ENCODE data around the gene TGFBR3.
A peak's percentile ranks its signal among the peaks of the same experiment; 100 is the strongest.

TGFBR3 gene

GRCh38 chr1:91872000-91872399 lies 14.0 kb downstream of the TGFBR3 start (continued):
- TF ChIP-seq ZNF280C (tag by site-specific recombination; IDR thresholded peaks at IDR 0.05) (no peak), ZNF529 (tag by site-specific recombination; IDR thresholded peaks at IDR 0.05; ENCODE audit: insufficient replicate concordance) (no peak), SP7 (tag by site-specific recombination; IDR thresholded peaks at IDR 0.05) (peak; percentile 61; the same call in 1 of the 2 replicates), INSM2 (tag by site-specific recombination; IDR thresholded peaks at IDR 0.05) (peak; percentile 52; the same call in 1 of the 2 replicates), ZNF585B (tag by site-specific recombination; IDR thresholded peaks at IDR 0.05) (no peak), ZNF677 (tag by site-specific recombination; IDR thresholded peaks at IDR 0.05) (no peak), ZXDB (tag by site-specific recombination; IDR thresholded peaks at IDR 0.05) (peak; percentile 34; the same call in 1 of the 2 replicates), ZNF658 (tag by site-specific recombination; IDR thresholded peaks at IDR 0.05) (no peak), GLIS2 (tag by site-specific recombination; IDR thresholded peaks at IDR 0.05) (no peak), PRDM2 (tag by site-specific recombination; IDR thresholded peaks at IDR 0.05; ENCODE audit: borderline replicate concordance) (no peak), IKZF3 (tag by site-specific recombination; IDR thresholded peaks at IDR 0.05) (no peak; the same call in 1 of the 2 replicates), ZNF223 (tag by site-specific recombination; IDR thresholded peaks at IDR 0.05) (no peak), FEZF1 (tag by site-specific recombination; IDR thresholded peaks at IDR 0.05) (peak; percentile 12; the same call in 1 of the 2 replicates), WT1 (tag by site-specific recombination; IDR thresholded peaks at IDR 0.05) (peak; percentile 79)
- TF ChIP-seq, protein P1, sequence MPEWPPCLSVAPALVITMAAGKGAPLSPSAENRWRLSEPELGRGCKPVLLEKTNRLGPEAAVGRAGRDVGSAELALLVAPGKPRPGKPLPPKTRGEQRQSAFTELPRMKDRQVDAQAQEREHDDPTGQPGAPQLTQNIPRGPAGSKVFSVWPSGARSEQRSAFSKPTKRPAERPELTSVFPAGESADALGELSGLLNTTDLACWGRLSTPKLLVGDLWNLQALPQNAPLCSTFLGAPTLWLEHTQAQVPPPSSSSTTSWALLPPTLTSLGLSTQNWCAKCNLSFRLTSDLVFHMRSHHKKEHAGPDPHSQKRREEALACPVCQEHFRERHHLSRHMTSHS (tag by site-specific recombination; IDR thresholded peaks at IDR 0.05): no peak
- TF ChIP-seq, protein P2, sequence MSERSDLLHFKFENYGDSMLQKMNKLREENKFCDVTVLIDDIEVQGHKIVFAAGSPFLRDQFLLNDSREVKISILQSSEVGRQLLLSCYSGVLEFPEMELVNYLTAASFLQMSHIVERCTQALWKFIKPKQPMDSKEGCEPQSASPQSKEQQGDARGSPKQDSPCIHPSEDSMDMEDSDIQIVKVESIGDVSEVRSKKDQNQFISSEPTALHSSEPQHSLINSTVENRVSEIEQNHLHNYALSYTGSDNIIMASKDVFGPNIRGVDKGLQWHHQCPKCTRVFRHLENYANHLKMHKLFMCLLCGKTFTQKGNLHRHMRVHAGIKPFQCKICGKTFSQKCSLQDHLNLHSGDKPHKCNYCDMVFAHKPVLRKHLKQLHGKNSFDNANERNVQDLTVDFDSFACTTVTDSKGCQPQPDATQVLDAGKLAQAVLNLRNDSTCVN (tag by site-specific recombination; optimal IDR thresholded peaks at IDR 0.05): no peak
- TF ChIP-seq, protein P3, sequence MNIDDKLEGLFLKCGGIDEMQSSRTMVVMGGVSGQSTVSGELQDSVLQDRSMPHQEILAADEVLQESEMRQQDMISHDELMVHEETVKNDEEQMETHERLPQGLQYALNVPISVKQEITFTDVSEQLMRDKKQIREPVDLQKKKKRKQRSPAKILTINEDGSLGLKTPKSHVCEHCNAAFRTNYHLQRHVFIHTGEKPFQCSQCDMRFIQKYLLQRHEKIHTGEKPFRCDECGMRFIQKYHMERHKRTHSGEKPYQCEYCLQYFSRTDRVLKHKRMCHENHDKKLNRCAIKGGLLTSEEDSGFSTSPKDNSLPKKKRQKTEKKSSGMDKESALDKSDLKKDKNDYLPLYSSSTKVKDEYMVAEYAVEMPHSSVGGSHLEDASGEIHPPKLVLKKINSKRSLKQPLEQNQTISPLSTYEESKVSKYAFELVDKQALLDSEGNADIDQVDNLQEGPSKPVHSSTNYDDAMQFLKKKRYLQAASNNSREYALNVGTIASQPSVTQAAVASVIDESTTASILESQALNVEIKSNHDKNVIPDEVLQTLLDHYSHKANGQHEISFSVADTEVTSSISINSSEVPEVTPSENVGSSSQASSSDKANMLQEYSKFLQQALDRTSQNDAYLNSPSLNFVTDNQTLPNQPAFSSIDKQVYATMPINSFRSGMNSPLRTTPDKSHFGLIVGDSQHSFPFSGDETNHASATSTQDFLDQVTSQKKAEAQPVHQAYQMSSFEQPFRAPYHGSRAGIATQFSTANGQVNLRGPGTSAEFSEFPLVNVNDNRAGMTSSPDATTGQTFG (tag by site-specific recombination; IDR thresholded peaks at IDR 0.05; ENCODE audit: borderline replicate concordance): no peak
- TF ChIP-seq, protein P4, sequence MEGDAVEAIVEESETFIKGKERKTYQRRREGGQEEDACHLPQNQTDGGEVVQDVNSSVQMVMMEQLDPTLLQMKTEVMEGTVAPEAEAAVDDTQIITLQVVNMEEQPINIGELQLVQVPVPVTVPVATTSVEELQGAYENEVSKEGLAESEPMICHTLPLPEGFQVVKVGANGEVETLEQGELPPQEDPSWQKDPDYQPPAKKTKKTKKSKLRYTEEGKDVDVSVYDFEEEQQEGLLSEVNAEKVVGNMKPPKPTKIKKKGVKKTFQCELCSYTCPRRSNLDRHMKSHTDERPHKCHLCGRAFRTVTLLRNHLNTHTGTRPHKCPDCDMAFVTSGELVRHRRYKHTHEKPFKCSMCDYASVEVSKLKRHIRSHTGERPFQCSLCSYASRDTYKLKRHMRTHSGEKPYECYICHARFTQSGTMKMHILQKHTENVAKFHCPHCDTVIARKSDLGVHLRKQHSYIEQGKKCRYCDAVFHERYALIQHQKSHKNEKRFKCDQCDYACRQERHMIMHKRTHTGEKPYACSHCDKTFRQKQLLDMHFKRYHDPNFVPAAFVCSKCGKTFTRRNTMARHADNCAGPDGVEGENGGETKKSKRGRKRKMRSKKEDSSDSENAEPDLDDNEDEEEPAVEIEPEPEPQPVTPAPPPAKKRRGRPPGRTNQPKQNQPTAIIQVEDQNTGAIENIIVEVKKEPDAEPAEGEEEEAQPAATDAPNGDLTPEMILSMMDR (tag by site-specific recombination; IDR thresholded peaks at IDR 0.05): no peak
- TF ChIP-seq, protein P5, sequence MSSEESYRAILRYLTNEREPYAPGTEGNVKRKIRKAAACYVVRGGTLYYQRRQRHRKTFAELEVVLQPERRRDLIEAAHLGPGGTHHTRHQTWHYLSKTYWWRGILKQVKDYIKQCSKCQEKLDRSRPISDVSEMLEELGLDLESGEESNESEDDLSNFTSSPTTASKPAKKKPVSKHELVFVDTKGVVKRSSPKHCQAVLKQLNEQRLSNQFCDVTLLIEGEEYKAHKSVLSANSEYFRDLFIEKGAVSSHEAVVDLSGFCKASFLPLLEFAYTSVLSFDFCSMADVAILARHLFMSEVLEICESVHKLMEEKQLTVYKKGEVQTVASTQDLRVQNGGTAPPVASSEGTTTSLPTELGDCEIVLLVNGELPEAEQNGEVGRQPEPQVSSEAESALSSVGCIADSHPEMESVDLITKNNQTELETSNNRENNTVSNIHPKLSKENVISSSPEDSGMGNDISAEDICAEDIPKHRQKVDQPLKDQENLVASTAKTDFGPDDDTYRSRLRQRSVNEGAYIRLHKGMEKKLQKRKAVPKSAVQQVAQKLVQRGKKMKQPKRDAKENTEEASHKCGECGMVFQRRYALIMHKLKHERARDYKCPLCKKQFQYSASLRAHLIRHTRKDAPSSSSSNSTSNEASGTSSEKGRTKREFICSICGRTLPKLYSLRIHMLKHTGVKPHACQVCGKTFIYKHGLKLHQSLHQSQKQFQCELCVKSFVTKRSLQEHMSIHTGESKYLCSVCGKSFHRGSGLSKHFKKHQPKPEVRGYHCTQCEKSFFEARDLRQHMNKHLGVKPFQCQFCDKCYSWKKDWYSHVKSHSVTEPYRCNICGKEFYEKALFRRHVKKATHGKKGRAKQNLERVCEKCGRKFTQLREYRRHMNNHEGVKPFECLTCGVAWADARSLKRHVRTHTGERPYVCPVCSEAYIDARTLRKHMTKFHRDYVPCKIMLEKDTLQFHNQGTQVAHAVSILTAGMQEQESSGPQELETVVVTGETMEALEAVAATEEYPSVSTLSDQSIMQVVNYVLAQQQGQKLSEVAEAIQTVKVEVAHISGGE (tag by site-specific recombination; conservative IDR thresholded peaks at IDR 0.05; ENCODE audit: low read depth): no peak
